GF-D8 (cell line): Measurements from ENCODE around the gene EFHD2.
A peak's percentile ranks its signal among the peaks of the same experiment; 100 is the strongest.
"Not testable (repeated sequence)": the region's sequence is repeated elsewhere in the genome, so short reads cannot be mapped to it uniquely, and the experiment has no call there.

Experiments used
- DNase-seq: peaks from one replicate; lab custom pipeline; 2025; lab: John Stamatoyannopoulos, UW

EFHD2 gene, protein sequence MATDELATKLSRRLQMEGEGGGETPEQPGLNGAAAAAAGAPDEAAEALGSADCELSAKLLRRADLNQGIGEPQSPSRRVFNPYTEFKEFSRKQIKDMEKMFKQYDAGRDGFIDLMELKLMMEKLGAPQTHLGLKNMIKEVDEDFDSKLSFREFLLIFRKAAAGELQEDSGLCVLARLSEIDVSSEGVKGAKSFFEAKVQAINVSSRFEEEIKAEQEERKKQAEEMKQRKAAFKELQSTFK

DNA sequence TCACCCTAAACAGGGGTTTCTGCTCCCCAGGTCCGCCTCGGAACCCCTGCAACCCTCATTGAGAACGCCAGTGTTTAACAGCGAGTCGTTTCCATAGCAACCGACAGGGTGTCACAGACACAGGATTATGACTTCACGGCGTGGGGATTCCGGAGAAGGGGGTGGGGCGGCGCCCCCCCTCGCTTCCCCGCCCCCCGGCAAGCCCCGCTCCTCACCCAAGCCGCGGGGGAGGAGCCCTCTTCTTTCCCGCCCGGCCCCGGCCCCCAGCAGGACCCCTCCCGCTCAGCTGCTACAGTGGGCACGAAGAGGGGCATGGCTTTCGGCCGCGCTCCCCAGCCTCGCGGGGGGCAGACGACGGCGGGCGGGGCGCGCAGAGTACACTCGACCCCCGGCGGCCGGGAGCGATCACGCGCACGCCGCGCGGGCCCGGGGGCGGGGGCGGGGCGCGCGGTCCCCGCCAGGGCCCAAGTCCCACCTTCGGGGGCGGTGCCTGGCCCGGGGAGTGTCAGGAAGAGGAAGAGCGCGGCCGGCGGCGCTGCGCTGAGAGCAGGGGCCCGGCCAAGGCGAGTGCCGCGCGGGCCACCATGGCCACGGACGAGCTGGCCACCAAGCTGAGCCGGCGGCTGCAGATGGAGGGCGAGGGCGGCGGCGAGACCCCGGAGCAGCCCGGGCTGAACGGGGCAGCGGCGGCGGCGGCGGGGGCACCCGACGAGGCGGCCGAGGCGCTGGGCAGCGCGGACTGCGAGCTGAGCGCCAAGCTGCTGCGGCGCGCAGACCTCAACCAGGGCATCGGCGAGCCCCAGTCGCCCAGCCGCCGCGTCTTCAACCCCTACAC lies at the start of gene EFHD2:
Gene EFHD2 (plus strand): TSS at position 501 of the 835 bp plus-strand sequence. CDS start 84 bp downstream, at position 585.
- DNase-seq = peak; percentile 39

DNA sequence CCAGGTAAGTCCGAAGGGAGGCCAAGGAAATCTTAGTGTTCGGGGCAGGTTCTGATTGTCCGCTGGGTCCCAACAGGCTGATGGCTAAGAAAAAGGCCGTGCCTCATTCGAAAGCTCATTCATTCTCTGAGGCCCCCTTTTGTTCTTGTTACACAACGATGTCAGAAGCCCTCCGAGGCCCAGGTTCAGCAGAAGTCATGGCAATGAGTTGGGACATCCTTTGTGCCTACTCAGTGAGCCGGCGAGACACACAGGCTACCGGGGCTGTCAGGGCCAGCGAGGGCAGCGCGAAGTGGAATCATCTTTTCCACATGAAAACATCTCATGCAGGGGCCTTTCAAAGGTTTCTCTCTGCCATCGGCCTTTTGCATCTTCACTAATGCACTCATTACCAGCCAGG lies 49.0 kb upstream of the EFHD2 start:
- DNase-seq = no peak

DNA sequence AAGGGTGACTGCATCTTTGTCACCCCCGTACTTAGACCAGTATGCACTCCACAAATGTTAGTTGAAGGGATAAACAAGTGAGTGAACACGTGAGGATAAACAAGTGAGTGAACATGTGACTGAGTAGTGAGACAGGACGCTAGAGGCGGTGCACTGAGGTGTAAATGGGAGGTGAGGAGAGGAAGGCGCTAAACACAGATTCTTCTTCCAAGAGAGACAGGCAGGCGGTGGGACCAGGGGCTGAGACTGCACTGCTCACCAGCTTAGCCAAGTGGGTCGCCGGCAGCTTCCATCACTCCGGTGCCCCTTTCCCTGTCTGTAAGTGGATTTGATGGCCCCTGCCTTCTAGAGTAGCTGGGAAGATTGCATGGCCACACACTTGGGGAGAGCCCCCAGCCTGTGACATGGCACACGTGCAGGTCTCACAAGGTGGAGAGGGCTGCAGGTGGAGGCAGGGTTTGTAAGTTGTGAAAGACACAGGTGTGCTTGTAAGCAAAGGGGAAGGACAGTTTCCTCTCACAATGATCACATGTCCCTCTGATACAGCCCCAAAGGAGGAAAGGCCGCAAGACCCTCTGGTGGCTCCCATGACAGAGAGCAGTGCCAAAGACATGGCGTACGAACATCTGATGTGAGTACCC lies 47.5 kb upstream of the EFHD2 start:
- DNase-seq = no peak

DNA sequence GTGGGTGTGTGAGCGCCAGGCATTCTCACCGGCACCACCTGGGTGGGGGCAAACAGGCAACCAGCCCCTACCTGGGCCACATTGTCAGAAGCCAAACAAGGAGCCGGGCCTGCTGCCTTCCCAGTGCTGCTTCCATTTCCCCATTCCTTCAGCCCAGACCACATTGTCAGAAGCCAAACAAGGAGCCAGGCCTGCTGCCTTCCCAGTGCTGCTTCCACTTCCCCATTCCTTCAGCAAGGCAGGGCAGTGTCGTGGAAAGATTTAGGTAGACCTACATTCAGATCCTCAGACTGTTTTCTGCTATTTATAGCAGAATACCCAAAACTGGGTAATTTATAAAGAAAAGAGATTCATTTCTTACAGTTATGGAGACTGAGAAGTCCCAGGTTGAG lies 47.0 kb upstream of the EFHD2 start:
- no peak for DNase-seq

DNA sequence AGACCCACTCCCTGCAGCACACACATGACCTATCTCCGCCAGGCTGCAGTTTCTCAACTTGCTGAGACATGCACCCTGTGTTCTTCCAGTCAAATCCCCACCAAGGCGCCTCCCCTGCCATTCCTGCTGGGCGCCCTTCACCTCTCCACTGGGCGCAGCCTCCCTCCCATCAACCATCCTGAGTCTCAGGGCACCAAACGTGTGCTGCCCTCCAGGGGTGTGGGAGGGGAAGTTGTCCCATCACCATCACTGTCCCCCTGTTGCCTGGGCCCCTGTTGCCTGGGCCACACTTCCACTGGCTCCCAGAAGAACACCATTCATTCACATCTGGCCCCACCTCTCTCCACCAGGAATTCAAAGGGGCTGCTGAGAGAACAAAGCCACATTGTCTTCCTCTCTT lies 44.9 kb upstream of the EFHD2 start:
- DNase-seq = no peak

DNA sequence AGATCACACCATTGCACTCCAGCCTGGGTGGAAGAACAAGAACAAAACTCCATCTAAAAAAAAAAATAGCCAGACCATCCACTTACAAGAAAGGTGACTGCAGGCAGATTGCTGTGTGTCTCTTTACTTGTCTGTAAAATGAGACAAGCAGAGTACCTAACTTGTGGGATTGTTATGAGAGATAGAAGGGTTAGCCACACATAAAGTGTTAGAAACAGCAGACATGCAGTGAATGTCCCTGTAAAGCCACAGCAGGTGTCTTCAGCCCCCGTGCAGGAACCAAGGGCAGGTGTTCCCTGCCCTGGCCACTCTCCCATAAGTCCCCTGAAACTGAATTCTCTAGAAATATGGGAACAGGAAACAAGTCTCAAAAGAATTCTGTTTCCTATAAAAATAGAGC lies 40.8 kb upstream of the EFHD2 start:
- DNase-seq = no peak

DNA sequence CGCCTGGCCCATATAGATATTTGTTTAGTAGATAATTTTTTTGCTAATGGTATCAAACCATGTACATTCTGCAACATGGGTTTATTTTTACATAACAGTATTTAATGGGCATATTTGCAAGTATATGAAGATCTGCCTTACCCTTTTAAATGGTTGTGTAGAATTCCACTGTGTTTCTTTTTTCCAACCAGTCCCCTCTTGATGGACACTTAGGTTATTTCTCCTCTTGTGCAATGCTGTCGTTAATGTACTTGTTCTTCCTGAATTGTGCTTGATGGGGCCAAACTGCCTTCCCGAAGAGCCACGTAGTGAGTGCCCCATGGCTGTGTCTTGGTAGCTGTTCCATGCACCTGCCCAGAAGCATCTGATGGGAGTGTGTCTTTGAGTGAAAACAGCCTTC lies 39.4 kb upstream of the EFHD2 start:
- no peak for DNase-seq

DNA sequence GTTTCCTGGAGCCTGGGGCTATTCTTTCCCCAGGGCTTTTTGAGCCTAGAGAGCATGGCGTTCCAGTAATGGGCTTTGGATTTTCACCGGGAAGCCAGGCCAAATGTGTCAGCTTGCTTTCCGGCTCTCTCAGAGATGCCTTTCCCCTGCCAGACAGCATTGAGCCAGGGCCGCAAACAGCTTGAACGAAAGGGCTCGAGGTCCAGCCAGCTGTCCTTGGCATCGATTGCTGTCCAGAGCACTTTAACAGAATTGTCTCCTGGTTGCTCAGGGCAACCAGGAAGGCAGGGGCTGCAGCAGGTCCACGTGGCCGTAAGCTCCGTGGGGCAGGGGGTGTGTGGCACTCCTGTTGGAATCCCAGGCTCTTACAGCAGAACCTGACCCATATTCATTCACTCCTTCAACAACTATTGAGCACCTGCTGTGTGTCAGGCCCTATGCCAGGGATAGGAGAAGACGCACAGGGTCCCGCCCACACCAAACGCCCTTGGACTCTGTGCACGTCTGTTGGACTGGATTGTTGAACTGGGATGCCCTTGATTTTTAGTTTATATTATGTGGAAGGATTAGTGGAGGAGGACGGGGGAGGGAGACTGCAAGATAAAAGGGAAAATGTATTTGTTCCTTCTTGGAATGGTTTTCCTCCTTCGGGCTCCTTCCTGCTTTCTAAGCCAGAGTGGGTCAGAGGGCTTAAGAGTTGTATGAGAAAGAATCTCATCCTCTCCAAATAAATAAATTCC lies 38.7 kb upstream of the EFHD2 start:
- no peak for DNase-seq

DNA sequence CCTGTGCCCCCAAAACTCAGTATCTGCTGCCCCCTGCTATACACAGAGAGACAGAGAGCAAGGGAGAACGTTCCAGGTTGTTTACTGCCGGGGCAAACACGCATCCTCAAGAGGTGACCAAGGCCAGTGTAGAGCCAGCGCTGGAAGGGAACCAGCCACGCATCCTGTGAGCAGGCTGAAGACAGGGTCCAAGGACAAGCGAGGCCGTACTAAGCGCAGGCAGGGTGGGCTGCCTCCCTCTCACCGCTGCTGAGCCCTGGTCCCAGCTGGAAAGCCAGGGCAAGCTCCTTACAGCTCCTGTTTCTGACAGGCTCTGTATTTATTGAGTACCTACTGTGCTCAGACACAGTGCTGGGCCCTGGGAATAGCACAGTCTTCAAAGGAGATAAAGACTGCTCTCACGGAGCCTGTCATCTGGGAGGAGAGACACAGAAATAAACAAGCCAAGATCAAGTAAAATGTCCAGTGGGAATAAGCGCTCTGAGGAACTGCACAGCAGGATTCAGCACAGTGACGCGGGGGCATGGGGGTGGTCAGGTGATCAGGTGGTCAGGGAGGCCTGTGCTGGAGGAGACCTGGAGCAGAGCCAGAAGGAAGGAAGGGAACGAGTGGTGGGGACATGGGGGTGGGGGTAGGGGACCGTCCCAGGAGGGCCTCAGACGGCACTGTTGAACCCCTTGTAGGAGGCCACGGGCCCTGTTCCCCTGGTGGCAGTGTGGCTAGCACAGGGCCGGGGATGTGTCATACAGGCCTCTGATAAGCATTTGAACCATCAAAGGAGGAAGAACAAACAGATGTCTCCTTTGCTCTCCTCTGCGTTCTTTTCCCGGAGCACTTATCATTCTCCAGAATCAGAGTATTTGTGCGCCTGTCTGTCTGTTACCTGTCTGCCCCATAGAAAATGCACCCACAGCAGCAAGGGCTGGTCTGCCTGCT lies 37.8 kb upstream of the EFHD2 start:
- no peak for DNase-seq

DNA sequence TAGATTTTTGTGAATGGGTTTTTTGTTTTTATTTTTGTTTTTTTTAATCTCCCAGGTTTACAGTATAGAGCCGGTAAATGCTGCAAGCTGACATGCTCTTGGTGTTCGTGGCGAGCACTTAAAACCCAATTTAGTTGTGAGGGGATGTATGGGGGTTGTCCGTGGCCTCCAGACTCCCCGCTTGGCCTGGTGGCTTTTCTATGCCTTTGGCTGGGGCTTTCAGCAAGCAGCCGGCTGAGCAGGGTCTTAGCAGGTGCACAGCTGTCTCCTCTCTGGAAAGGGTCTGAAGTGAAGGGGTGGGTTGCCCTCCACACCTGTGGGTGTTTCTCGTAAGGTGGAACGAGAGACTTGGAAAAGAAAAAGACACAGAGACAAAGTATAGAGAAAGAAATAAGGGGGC lies 31.0 kb upstream of the EFHD2 start:
- no peak for DNase-seq

DNA sequence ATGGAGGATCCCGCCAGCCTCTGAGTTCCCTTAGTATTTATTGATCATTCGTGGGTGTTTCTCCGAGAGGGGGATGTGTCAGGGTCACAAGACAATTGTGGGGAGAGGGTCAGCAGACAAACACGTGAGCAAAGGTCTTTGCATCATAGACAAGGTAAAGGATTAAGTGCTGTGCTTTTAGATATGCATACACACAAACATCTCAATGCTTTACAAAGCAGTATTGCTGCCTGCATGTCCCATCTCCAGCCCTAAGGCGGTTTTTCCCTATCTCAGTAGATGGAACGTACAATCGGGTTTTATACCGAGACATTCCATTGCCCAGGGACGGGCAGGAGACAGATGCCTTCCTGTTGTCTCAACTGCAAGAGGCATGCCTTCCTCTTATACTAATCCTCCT lies 30.5 kb upstream of the EFHD2 start:
- DNase-seq = not testable (repeated sequence)

DNA sequence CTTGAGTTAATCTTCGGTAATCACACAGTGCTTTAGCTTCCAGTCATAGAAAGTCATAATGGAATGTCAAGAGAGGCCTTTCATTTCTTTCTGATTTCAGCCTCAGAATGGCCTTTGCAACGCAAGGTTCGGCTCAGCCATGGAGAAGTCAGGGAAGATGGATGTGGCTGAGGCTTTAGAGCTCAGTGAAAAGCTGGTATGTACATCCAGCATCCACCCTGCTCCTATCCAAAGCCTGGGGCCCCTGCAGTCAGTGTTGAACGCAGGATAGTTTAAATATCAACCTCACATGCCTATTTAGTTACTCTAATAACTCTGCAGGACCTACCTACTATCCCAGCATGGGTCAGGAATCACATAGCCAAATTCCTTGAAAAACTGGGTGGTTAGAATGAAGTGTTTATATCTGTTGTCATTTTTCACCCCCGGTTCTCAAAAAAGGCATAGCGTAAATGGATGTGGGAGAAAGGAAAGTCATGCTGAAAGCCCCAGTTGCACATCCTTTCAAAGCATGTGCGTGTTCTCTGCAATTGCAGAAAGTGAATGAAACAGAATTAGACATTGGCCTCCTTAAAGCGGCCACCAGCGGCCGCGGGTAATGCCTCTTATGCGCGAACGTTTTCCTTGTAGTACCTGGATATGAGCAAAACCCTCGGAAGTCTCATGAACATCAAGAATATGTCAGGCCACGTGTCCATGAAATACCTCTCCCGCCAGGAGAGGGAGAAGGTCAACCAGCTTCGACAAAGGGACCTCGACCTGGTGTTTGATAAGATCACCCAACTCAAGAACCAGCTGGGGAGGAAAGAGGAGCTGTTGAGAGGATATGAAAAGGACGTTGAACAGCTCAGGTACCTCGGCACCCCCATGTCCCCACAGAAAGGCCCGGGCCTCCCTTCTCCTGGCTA lies 28.8 kb upstream of the EFHD2 start:
- DNase-seq = no peak

DNA sequence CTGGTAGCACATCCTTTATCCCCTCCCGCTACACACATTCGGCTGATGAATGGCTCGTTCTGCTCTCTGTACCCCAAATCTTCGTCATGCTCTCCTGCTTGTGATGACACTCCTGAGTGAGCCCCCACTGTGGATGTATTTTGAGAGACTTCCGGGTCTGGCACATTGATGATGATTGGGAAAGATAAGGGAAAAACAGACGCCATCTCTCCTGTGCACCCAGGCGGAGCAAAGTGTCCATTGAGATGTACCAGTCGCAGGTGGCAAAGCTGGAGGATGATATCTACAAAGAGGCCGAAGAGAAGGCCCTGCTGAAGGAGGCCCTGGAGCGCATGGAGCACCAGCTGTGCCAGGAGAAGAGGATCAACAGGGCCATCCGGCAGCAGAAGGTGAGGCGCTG lies 27.9 kb upstream of the EFHD2 start:
- DNase-seq = no peak

DNA sequence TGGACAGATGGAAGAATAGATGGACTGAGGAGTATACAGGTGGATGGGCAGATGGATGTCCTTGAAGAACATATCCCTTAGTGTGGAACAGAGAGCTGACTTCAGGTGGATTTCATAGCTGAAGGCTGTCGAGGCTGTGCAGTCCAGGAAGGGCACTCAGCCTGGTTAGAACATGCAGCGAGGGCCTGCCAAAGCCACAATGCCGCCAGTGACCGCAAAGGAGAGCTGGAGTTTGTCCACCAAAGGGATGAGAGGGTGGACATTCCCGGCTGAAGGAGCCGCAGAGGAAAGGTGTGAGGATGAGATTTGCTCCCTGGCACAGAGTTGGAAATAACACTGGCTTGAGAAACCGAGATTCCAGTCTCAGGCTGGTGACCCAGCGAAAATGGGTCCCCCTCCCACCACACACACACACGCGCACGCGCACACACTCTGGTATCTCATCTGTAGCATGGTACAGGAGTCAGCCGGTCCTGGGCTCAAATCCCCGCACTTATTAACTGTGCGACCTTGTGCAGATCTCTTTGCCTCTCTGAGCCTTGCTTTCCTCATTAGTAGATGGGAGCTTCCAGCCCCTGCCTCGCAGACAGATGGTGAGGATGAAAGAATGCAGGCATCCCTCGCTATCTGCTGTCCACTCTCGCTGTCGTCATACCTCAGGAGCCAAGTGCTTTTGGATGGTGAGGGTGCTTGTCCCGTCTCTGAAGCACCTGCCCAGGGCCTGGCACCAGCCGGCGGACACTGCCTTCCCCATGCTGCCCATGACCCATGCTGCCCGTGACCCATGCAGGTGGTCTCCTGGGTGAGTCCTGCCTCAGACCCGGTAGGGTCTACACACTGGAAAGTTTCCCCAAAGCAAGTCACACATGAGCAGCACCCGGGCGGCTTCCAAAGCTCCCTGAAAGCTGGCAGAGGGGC lies 26.8 kb upstream of the EFHD2 start:
- no peak for DNase-seq

DNA sequence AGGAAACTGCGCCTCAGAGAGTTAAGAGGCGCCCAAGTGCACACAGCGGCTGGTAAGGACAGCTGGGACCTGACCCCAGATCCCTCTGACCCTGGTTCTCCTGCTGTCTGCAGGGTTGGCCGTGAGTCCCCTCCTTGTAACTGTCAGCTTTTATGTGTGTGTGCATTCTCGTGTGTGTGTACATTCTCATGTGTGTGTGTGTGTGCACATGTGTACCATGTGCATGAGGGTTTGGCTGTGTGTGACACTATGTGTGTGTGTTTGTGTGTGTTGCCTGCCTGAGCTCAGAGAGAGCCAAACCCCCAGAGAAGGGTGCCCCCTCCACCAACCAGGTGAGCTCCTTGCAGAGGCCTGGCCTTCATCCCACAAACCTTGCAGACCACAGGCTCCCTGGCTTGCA lies 25.9 kb upstream of the EFHD2 start:
- no peak for DNase-seq

DNA sequence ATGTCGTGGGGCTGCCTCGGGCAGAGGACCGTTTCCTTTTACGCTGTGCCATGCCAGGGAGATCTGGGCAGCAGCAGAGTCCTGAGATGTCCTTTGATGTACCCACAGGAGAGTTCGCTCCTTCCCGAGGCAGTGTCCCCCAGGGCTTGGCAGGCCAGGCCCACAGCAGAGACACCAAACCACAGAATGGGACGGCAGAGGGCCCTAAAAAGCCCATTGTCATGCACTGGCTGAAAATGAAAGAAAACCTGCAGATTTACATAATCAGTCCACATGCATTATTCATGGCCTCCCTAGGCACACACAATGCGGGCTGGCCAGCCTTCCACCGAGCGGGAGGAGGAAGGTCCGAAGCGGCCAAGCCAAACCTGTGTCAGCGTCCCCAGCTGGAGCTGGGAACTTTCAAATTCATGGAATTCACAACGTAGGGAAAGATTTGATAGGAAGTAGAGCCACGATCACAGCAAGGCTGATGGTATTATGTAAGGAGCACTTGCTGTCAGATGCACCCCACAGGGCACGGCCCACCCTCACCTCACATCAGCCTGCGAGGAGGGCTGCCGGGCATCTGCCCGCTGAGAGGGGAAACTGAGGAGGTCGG lies 25.3 kb upstream of the EFHD2 start:
- no peak for DNase-seq

DNA sequence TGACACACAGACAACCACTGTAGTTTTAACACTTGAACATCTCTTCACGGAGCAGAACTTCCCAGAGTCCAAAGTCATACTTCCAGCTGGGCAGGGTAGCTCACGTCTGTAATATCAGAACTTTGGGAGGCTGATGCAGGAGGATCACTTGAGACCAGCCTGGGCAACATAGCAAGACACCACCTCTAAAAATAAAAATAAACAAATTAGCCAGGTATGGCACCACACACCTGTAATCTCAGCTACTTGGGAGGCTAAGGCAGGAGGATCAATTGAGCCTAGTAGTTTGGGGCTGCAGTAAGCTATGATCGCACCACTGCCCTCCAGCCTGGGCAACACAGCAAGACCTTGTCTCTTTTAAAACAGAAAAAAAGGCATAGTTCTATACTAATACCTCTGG lies 24.3 kb upstream of the EFHD2 start:
- no peak for DNase-seq

DNA sequence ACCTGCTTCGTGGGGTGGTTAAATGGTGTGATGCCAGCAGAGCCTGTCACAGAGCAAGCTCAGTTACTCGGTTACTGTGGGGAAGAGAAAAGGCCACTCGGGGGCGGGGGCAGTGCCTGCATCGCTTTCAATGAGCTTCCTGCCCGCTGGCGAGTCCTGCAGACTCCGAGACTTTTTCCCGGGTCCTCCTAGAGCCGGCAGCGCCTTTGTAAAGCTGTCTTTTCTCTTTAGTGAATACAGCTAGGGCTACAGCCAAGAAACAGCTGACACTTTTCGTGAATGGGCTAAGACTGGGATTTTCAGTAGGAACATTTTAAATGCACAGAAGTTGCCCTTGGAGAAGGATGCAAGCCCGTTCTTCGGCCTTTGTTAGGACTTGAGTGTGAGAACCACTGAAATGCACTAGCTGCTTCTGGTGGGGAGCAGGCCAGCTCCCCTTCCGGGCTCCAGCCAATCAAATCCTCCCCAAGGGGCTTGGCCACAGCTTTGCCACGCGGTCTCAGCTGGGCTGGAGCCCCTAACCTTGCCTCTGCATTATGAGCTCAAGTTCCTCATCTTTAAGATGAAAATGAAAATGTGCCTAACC lies 23.4 kb upstream of the EFHD2 start:
- no peak for DNase-seq
